ENCODE data around the gene KCNC2.

- TF ChIP-seq CTCF (IDR thresholded peaks at IDR 0.05) = no peak
- TF ChIP-seq POLR2A (IDR thresholded peaks at IDR 0.05) = no peak
These were observed 13.2 kb downstream of the KCNC2 start for GRCh38 chr12:75196408-75196807.

Measured in heart left ventricle (tissue), 13 donors.